ENCODE measurements around the gene CHST11.
"Not testable (repeated sequence)": the region's sequence is repeated elsewhere in the genome, so short reads cannot be mapped to it uniquely, and the experiment has no call there.

CHST11 gene

GRCh38 chr12:104524034-104524832, 67.5 kb downstream of the CHST11 start:
- H3K27ac Mint-ChIP-seq = no peak overlapping the region
- no peak overlapping the region for H3K4me3 Mint-ChIP-seq
- H3K9me3 Mint-ChIP-seq (ENCODE audit: low read depth) = peaks cover 1% of the 10 kb centered on the region
- H3K4me1 Mint-ChIP-seq (ENCODE audit: low read depth) = peaks cover 75% of the 10 kb centered on the region
- no peaks in the 10 kb centered on the region for H3K27me3 Mint-ChIP-seq
- peaks cover 5% of the 10 kb centered on the region for H3K36me3 Mint-ChIP-seq

- Mint-ChIP-seq H3K9me3 (ENCODE audit: low read depth) (peaks cover 5% of the 10 kb centered on the region), H3K4me1 (ENCODE audit: low read depth) (peaks cover 55% of the 10 kb centered on the region), H3K27me3 (no peaks in the 10 kb centered on the region), H3K4me3 (no peak overlapping the region), H3K27ac (no peak overlapping the region), H3K36me3 (peaks cover 10% of the 10 kb centered on the region)
Measured at GRCh38 chr12:104526320-104526719, 69.6 kb downstream of the CHST11 start.

DNA sequence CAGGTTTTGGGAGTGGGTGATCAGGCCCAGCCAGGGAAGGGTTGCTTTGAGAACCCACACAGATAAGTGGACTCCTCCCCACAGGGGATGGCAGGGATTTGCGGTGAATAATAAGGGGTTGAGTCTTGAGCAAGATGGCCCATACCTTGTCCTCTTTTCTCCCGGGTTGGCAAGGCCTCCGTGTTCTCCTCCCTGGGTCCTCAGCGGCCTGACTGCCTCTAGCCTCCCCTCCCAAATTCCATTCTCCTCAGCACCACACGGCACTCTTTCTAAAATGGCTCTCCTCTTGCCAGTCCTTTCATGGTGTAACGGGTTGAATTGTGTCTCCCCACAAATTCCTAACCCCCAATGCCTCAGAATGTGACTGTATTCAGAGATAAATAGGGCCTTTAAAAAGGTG, 70.0 kb downstream of the CHST11 start:
- Mint-ChIP-seq H3K27me3 (no peaks in the 10 kb centered on the region), H3K4me3 (no peak overlapping the region), H3K27ac (no peak overlapping the region), H3K9me3 (ENCODE audit: low read depth) (peaks cover 5% of the 10 kb centered on the region), H3K36me3 (peaks cover 14% of the 10 kb centered on the region), H3K4me1 (ENCODE audit: low read depth) (peaks cover 54% of the 10 kb centered on the region)

DNA sequence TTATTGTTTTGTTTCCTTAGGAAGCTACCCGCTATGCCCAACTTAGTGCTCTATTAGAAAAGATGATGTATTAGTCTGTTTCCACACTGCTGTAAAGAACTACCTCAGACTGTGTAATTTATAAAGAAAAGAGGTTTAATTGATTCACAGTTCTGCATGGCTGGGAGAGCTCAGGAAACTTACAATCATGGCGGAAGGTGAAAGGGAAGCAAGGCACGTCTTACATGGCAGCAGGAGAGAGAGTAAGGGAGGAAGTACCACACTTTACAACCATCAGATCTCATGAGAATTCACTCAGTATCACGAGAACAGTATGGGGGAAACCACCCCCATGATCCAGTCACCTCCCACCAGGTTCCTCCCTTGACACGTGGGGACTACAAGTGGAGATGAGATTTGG, 70.9 kb downstream of the CHST11 start:
- H3K4me3 Mint-ChIP-seq; H3K27ac Mint-ChIP-seq; H3K27me3 Mint-ChIP-seq; H3K9me3 Mint-ChIP-seq (ENCODE audit: low read depth): not testable (repeated sequence)
- peaks cover 48% of the 10 kb centered on the region for H3K4me1 Mint-ChIP-seq (ENCODE audit: low read depth)
- peaks cover 16% of the 10 kb centered on the region for H3K36me3 Mint-ChIP-seq

GRCh38 chr12:104529130-104529874, 72.6 kb downstream of the CHST11 start:
- Mint-ChIP-seq H3K4me1 (ENCODE audit: low read depth) (peaks cover 47% of the 10 kb centered on the region), H3K27me3 (no peaks in the 10 kb centered on the region), H3K27ac (no peak overlapping the region), H3K36me3 (peaks cover 16% of the 10 kb centered on the region), H3K9me3 (ENCODE audit: low read depth) (peaks cover 5% of the 10 kb centered on the region), H3K4me3 (no peak overlapping the region)

GRCh38 chr12:104532636-104533035, 75.9 kb downstream of the CHST11 start:
- H3K9me3 Mint-ChIP-seq (ENCODE audit: low read depth) = peaks cover 5% of the 10 kb centered on the region
- no peaks in the 10 kb centered on the region for H3K27me3 Mint-ChIP-seq
- peaks cover 13% of the 10 kb centered on the region for H3K36me3 Mint-ChIP-seq
- H3K27ac Mint-ChIP-seq = no peak overlapping the region
- H3K4me1 Mint-ChIP-seq (ENCODE audit: low read depth) = peaks cover 36% of the 10 kb centered on the region
- H3K4me3 Mint-ChIP-seq = no peak overlapping the region

DNA sequence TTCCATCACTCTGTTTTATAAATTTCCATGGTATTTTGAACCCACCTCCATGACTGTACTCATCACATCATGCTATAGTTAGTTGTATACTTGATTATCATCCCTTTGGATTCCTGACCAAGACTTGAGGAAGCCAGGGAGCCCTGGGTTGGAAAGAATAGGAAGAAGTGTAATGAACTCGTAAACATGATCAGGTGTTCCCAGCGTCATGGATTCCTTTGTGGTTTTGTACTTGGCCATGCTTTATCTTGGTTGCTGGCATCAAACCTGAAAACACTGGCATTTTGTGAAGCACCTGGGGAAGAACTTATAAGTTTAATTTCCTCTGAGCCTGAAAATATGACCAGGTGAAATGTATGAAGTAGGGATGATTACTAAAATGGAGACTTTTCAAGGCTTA, 76.4 kb downstream of the CHST11 start:
- no peaks in the 10 kb centered on the region for H3K27me3 Mint-ChIP-seq
- H3K4me3 Mint-ChIP-seq = no peak overlapping the region
- H3K27ac Mint-ChIP-seq = no peak overlapping the region
- peaks cover 5% of the 10 kb centered on the region for H3K9me3 Mint-ChIP-seq (ENCODE audit: low read depth)
- peaks cover 34% of the 10 kb centered on the region for H3K4me1 Mint-ChIP-seq (ENCODE audit: low read depth)
- H3K36me3 Mint-ChIP-seq = peaks cover 13% of the 10 kb centered on the region

DNA sequence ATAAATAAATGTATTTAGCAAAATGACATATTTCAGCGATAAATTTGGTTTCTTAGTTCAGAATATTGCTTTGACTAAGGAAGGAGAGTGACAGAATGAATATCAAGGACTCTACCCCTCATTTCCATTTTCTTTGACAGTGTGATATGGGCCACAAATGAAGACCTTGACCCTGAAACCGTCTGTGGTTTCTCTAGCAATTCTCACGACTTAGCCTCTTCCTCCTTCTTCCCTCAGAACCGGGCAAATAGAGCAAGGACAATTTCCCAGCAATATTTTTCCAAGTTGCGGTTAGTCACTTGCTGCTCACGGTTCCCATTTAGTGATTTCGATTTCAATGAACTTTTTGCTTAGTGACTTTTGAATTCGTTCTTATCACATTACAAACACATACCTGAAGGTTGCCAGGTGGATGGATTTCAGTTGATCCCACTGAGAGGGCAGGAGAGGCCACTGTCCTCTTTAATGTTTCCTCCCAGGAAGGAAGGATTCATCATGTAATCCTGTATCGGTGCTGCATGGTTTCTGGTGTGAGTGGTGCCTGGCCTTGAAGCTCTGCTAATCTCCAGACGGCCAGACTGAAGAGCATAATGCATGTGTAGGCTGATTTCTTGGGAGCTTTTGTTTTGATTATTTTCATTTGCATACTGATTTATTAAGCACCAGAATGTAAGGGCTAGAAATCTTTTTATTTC, 77.6 kb downstream of the CHST11 start:
- Mint-ChIP-seq H3K9me3 (ENCODE audit: low read depth) (peaks cover 3% of the 10 kb centered on the region), H3K36me3 (peaks cover 14% of the 10 kb centered on the region), H3K4me1 (ENCODE audit: low read depth) (peaks cover 33% of the 10 kb centered on the region), H3K4me3 (no peak overlapping the region), H3K27me3 (no peaks in the 10 kb centered on the region), H3K27ac (no peak overlapping the region)

- Mint-ChIP-seq H3K4me1 (ENCODE audit: low read depth) (peaks cover 33% of the 10 kb centered on the region), H3K27me3 (no peaks in the 10 kb centered on the region), H3K27ac (no peak overlapping the region), H3K36me3 (peaks cover 12% of the 10 kb centered on the region), H3K9me3 (ENCODE audit: low read depth) (no peaks in the 10 kb centered on the region), H3K4me3 (no peak overlapping the region)
Measured at GRCh38 chr12:104534857-104535248, 78.1 kb downstream of the CHST11 start.

DNA sequence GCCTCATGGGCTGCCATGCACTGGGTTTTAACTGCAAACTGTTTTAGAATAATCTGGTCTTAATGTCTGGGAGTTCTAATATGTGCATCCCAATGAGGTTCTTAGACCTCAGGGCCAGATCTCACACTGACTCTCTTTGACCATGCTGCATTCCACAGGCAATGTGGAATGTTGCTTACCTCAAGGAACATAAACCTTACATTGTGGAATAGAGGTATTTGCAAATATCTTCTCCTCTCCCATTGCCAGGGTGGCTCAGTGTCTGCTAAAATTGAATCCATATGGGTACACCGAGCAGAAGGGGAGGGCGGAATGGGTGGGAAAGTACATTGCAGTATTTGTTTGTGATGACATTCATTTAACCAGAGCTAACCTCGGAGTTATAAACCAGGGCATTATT, 78.6 kb downstream of the CHST11 start:
- Mint-ChIP-seq H3K27ac (no peak overlapping the region), H3K27me3 (no peaks in the 10 kb centered on the region), H3K9me3 (ENCODE audit: low read depth) (no peaks in the 10 kb centered on the region), H3K4me3 (no peak overlapping the region), H3K4me1 (ENCODE audit: low read depth) (peaks cover 35% of the 10 kb centered on the region), H3K36me3 (peaks cover 12% of the 10 kb centered on the region)

- Mint-ChIP-seq H3K27ac (no peak overlapping the region), H3K9me3 (ENCODE audit: low read depth) (no peaks in the 10 kb centered on the region)
Measured at GRCh38 chr12:104536841-104537240, 80.1 kb downstream of the CHST11 start.

DNA sequence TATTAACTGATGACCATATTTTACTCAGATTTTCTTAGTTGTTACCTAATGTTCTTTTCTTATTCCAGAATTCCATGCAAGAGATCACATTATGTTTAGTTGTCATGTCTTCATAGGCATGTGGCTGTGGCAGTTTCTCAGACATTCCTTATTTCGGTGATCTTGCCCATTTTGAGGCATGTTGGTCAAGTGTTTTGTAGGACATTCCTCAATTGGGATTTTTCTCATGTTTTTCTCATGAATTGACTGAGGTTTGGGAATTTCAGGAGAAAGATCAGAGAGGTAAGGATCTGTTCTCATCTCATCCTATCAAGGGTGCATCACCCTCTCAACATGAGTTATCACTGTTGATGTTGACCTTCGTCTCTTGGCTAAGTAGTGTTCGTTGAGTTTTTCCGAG, 81.3 kb downstream of the CHST11 start:
- Mint-ChIP-seq H3K36me3 (peaks cover 6% of the 10 kb centered on the region), H3K4me1 (ENCODE audit: low read depth) (peaks cover 47% of the 10 kb centered on the region), H3K27ac (no peak overlapping the region), H3K4me3 (no peak overlapping the region), H3K27me3 (no peaks in the 10 kb centered on the region), H3K9me3 (ENCODE audit: low read depth) (peaks cover 4% of the 10 kb centered on the region)

More at GRCh38 chr12:104536841-104537240, 80.1 kb downstream of the CHST11 start:
- Mint-ChIP-seq H3K4me1 (ENCODE audit: low read depth) (peaks cover 41% of the 10 kb centered on the region), H3K4me3 (no peak overlapping the region), H3K36me3 (peaks cover 6% of the 10 kb centered on the region), H3K27me3 (no peaks in the 10 kb centered on the region)

GRCh38 chr12:104538891-104539462, 82.2 kb downstream of the CHST11 start:
- no peak overlapping the region for H3K4me3 Mint-ChIP-seq
- peaks cover 41% of the 10 kb centered on the region for H3K4me1 Mint-ChIP-seq (ENCODE audit: low read depth)
- H3K27ac Mint-ChIP-seq = no peak overlapping the region
- peaks cover 4% of the 10 kb centered on the region for H3K9me3 Mint-ChIP-seq (ENCODE audit: low read depth)
- peaks cover 6% of the 10 kb centered on the region for H3K36me3 Mint-ChIP-seq
- H3K27me3 Mint-ChIP-seq = no peaks in the 10 kb centered on the region

DNA sequence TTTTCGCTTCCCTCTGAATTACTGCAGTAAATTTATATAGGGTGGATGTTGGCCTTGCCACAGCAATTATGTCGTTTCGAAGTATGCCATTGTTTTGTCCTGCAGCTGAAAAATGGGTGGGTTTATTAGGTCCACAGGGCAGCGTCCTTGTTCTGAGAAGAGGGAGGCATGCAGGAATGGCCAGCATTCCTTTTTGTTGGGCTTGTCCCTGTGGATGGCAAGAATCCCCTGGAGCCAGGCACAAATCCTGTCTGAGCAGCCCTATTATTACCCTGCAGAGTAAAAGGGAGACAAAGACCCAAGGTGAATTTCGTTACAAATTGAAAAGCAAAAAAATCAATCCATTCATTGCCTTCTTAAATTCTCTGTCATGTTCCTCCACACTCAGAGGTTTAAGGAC, 88.1 kb downstream of the CHST11 start:
- peaks cover 45% of the 10 kb centered on the region for H3K4me1 Mint-ChIP-seq (ENCODE audit: low read depth)
- H3K27me3 Mint-ChIP-seq = no peaks in the 10 kb centered on the region
- H3K9me3 Mint-ChIP-seq (ENCODE audit: low read depth) = peaks cover 4% of the 10 kb centered on the region
- H3K4me3 Mint-ChIP-seq = no peak overlapping the region
- H3K27ac Mint-ChIP-seq = no peak overlapping the region
- H3K36me3 Mint-ChIP-seq = peaks cover 11% of the 10 kb centered on the region

GRCh38 chr12:104546575-104546974, 89.8 kb downstream of the CHST11 start:
- Mint-ChIP-seq H3K4me3 (no peak overlapping the region), H3K27me3 (no peaks in the 10 kb centered on the region), H3K9me3 (ENCODE audit: low read depth) (peaks cover 4% of the 10 kb centered on the region), H3K36me3 (peaks cover 11% of the 10 kb centered on the region), H3K27ac (no peak overlapping the region), H3K4me1 (ENCODE audit: low read depth) (peaks cover 47% of the 10 kb centered on the region)

Data from activated naive CD8-positive, alpha-beta T cell (primary cell).